Smooth muscle cell (in vitro differentiated cells): ENCODE results near the gene PTPRD. TPM values are rescaled to one million over a fixed set of nuclear protein-coding genes. Genes with fewer than 3 reads are reported as not detected.

Experiments
- DNase-seq: peaks from one replicate; lab custom pipeline; 2025; ENCODE audit not compliant: unreplicated experiment; lab: John Stamatoyannopoulos, UW
- H2AFZ ChIP-seq: fragments of 200-600 bp; sonication (generic); 2 replicates; pipeline ENCODE4 v1.6.0; 2016; ENCODE audit warnings: antibody characterized with exemption, low read depth, mild to moderate bottlenecking
- H3F3A ChIP-seq: fragments of 200-600 bp; sonication (generic); 2 replicates; pipeline ENCODE4 v1.6.0; 2017; ENCODE audit warnings: antibody characterized with exemption, low read depth
- H3K27ac ChIP-seq: fragments of 200-600 bp; sonication (generic); 2 replicates; pipeline ENCODE4 v1.5.1; 2016; ENCODE audit warnings: low read depth, mild to moderate bottlenecking
- H3K27me3 ChIP-seq: fragments of 200-600 bp; sonication (generic); 2 replicates; pipeline ENCODE4 v1.6.1; 2016; ENCODE audit warnings: low read depth, mild to moderate bottlenecking
- H3K36me3 ChIP-seq: fragments of 200-600 bp; sonication (generic); 2 replicates; pipeline ENCODE4 v1.5.1; 2016; ENCODE audit warnings: low read depth
- H3K4me1 ChIP-seq: fragments of 200-600 bp; sonication (generic); 2 replicates; pipeline ENCODE4 v1.5.1; 2016; ENCODE audit warnings: low read depth
- H3K4me2 ChIP-seq: fragments of 200-600 bp; sonication (generic); 2 replicates; pipeline ENCODE4 v1.6.0; 2016; ENCODE audit warnings: mild to moderate bottlenecking
- H3K4me3 ChIP-seq: fragments of 200-600 bp; sonication (generic); 2 replicates; pipeline ENCODE4 v1.5.1; 2016; ENCODE audit warnings: mild to moderate bottlenecking
- H3K79me2 ChIP-seq: fragments of 200-600 bp; sonication (generic); 2 replicates; pipeline ENCODE4 v1.6.0; 2016; ENCODE audit warnings: low read depth, mild to moderate bottlenecking
- H3K9ac ChIP-seq: fragments of 200-600 bp; sonication (generic); 2 replicates; pipeline ENCODE4 v1.6.0; 2016; ENCODE audit warnings: low read depth
- H3K9me3 ChIP-seq: fragments of 200-600 bp; sonication (generic); replicated peaks from 2 replicates; pipeline ENCODE4 v1.5.1; 2016; ENCODE audit warnings: low read depth
- H4K20me1 ChIP-seq: fragments of 200-600 bp; sonication (generic); 2 replicates; pipeline ENCODE4 v1.6.0; 2016; ENCODE audit warnings: low read depth
- WGBS: methylation state at CpG from one replicate; pipeline ENCODE4 v1.1.7; 2016; ENCODE audit warnings: low lambda C conversion rate; 5-methylcytosine and 5-hydroxymethylcytosine counted together
- polyA plus RNA-seq: library from polyadenylated mRNA; unstranded; fragments of >200 nt; fragmentation: Nextera tagmentation; extraction: Ambion mirVana; gene quantifications from 2 replicates; pipeline ENCODE4 v1.2.1, GENCODE V29; 2016
- total RNA-seq: library from RNA; depleted of rRNA; stranded (reverse); fragments of >200 nt; gene quantifications from 2 replicates; pipeline ENCODE4 v1.2.3, GENCODE V29; 2014
- TF ChIP-seq, protein P1 (sequence below): fragments of 200-600 bp; sonication (generic); IDR thresholded peaks from 2 replicates; pipeline ENCODE4 v1.5.1; 2017; ENCODE audit warnings: borderline replicate concordance, mild to moderate bottlenecking, antibody characterized with exemption; ENCODE audit not compliant: insufficient read depth, poor library complexity, severe bottlenecking

The PTPRD gene
- total and polyA plus RNA-seq, 2 experiments from 2014 or later, result 6.5 to 61.0 TPM

DNA sequence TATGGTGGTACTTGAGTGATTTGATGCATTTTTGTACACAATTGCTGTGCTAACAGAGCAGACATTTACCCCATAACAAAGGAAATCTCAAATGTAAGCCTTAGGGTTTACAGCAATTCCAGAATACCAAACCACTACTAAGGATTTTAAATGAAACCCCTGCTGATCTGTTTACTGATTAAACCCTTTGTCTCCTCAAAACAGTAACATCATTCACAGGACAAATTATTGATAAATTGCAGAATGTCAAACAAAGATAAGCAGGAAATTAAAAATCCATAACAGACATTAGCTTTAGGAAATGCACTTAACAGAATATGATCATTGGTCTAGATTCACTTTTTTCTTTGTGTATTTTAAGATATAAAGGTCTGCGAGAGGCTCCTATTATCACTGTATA is 1796.9 kb downstream of the PTPRD start:
- no peak overlapping the region for H3K4me3 ChIP-seq
- WGBS, result 52% methylated on average over 1 of the region's 1 CpG
- TF ChIP-seq, protein P1, sequence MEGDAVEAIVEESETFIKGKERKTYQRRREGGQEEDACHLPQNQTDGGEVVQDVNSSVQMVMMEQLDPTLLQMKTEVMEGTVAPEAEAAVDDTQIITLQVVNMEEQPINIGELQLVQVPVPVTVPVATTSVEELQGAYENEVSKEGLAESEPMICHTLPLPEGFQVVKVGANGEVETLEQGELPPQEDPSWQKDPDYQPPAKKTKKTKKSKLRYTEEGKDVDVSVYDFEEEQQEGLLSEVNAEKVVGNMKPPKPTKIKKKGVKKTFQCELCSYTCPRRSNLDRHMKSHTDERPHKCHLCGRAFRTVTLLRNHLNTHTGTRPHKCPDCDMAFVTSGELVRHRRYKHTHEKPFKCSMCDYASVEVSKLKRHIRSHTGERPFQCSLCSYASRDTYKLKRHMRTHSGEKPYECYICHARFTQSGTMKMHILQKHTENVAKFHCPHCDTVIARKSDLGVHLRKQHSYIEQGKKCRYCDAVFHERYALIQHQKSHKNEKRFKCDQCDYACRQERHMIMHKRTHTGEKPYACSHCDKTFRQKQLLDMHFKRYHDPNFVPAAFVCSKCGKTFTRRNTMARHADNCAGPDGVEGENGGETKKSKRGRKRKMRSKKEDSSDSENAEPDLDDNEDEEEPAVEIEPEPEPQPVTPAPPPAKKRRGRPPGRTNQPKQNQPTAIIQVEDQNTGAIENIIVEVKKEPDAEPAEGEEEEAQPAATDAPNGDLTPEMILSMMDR, result no peak
- H3K4me2 ChIP-seq, result no peak overlapping the region
- no peak for DNase-seq
- no peaks in the 10 kb centered on the region for H3K9me3 ChIP-seq
- H2AFZ ChIP-seq, result no peak overlapping the region
- no peaks in the 10 kb centered on the region for H3K27me3 ChIP-seq
- no peaks in the 10 kb centered on the region for H3K36me3 ChIP-seq
- H3K79me2 ChIP-seq, result peaks cover 50% of the 10 kb centered on the region
- H3K9ac ChIP-seq, result no peak overlapping the region
- no peaks in the 10 kb centered on the region for H4K20me1 ChIP-seq
- peaks cover 25% of the 10 kb centered on the region for H3K4me1 ChIP-seq
- H3F3A ChIP-seq, result no peaks in the 10 kb centered on the region
- no peak overlapping the region for H3K27ac ChIP-seq

DNA sequence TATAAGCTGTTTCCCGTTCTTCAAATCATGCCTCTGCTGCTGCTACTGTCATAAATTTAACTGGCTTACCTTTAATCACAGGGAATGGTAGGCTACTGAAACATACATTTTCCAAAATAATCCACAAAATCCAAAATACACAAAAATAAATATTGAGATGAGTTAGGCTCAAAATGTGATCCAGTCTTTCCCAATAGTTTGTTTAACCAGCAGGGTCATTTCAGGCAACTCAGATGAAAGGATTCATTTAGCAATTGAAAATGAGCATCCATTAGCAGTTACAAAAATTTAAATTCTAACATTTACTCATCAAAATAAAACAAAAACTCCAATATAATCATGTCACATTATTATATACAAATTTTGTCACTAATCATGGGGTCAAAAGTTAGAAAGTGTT is 1797.6 kb downstream of the PTPRD start:
- no peaks in the 10 kb centered on the region for H3K9me3 ChIP-seq
- WGBS, result 97% methylated on average over 1 of the region's 1 CpG
- no peaks in the 10 kb centered on the region for H3K36me3 ChIP-seq
- peaks cover 46% of the 10 kb centered on the region for H3K79me2 ChIP-seq
- no peak overlapping the region for H2AFZ ChIP-seq
- H3K4me3 ChIP-seq, result no peak overlapping the region
- no peaks in the 10 kb centered on the region for H4K20me1 ChIP-seq
- H3K27me3 ChIP-seq, result no peaks in the 10 kb centered on the region
- TF ChIP-seq, protein P1, result no peak
- H3K4me2 ChIP-seq, result no peak overlapping the region
- H3K4me1 ChIP-seq, result peaks cover 25% of the 10 kb centered on the region
- H3F3A ChIP-seq, result no peaks in the 10 kb centered on the region
- H3K9ac ChIP-seq, result no peak overlapping the region
- no peak overlapping the region for H3K27ac ChIP-seq
- no peak for DNase-seq

DNA sequence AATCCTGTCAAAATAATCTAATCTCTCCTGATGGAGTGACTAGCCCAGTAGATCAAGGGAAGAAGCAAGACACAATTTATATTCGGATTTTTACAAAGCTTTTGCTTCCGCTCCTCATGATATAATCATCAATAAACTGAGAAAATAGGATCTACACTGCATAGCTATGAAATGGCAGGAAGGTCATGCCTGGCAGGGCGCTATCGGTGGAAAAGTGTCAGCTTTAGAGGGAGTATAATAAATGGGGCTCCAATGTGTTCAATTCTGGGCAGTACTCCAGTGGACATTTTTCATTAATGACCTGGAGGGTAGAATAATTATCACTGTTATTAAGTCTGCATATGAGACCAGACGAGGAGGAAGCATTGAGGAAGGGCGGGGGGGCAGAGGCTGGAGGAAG is 1799.9 kb downstream of the PTPRD start:
- Histone ChIP-seq H4K20me1 (no peaks in the 10 kb centered on the region), H2AFZ (no peak overlapping the region), H3K4me3 (no peak overlapping the region), H3K36me3 (no peaks in the 10 kb centered on the region), H3K4me1 (peaks cover 22% of the 10 kb centered on the region), H3K9ac (no peak overlapping the region), H3F3A (no peaks in the 10 kb centered on the region), H3K79me2 (peaks cover 34% of the 10 kb centered on the region), H3K9me3 (no peaks in the 10 kb centered on the region), H3K4me2 (no peak overlapping the region), H3K27me3 (no peaks in the 10 kb centered on the region), H3K27ac (no peak overlapping the region)
- TF ChIP-seq, protein P1, result no peak
- WGBS, result 89% methylated on average over 6 of the region's 6 CpGs
- no peak for DNase-seq

DNA sequence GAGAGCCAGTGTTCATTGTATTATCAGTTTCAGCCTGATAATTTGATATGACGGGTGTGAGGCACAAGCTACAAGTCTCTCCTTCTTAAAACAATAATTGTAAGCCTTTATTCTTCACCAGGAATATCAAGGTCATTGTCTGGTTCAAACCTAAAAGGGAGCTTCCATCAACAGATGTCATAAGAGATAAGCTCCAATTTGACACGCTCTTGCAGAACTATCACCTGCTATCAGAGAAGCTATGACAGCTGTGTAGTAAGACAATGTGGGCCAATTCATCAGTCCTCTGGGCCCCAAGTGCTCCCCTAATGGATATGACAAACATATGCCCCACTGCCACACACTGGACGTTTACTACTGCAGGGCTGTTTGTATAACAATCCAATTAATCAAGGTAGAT is 1803.1 kb downstream of the PTPRD start:
- DNase-seq, result no peak
- 95% methylated on average over 3 of the region's 3 CpGs for WGBS
- H3K4me2 ChIP-seq, result no peak overlapping the region
- H3K79me2 ChIP-seq, result peaks cover 42% of the 10 kb centered on the region
- no peaks in the 10 kb centered on the region for H3K4me1 ChIP-seq
- no peak overlapping the region for H3K9ac ChIP-seq
- no peak overlapping the region for H3K27ac ChIP-seq
- H3K4me3 ChIP-seq, result no peak overlapping the region
- no peaks in the 10 kb centered on the region for H3K27me3 ChIP-seq
- H3F3A ChIP-seq, result no peaks in the 10 kb centered on the region
- no peaks in the 10 kb centered on the region for H3K9me3 ChIP-seq
- no peaks in the 10 kb centered on the region for H3K36me3 ChIP-seq
- H2AFZ ChIP-seq, result no peak overlapping the region
- no peaks in the 10 kb centered on the region for H4K20me1 ChIP-seq
- TF ChIP-seq, protein P1, result no peak
